HepG2 (cell line): Measurements from ENCODE around the gene THADA. TPM values are rescaled to one million over a fixed set of nuclear protein-coding genes. Genes with fewer than 3 reads are reported as not detected.

ENCODE experiments used
- BORCS8-MEF2B ChIP-seq: sonication (generic); formaldehyde crosslinking; IDR thresholded peaks from 2 replicates; pipeline ENCODE4 v1.8.0; 2022; ENCODE audit warnings: mild to moderate bottlenecking, missing genetic modification reagents
- CCAR2 ChIP-seq: fragments of 200-400 bp; formaldehyde crosslinking; optimal IDR thresholded peaks from 2 replicates; pipeline ENCODE3; 2018; ENCODE audit warnings: low read depth, mild to moderate bottlenecking, low read length, moderate library complexity
- CHD4 ChIP-seq: fragments of 200-600 bp; sonication (generic); IDR thresholded peaks from 2 replicates; pipeline ENCODE4 v1.7.0; 2017; ENCODE audit warnings: mild to moderate bottlenecking, low read length, borderline replicate concordance
- CSRNP1 ChIP-seq: sonication (generic); formaldehyde crosslinking; IDR thresholded peaks from 2 replicates; pipeline ENCODE4 v1.8.1; 2023; ENCODE audit warnings: mild to moderate bottlenecking, missing genetic modification reagents
- EED ChIP-seq: sonication (generic); formaldehyde crosslinking; IDR thresholded peaks from 2 replicates; pipeline ENCODE4 v1.5.0; 2020; ENCODE audit warnings: mild to moderate bottlenecking, missing genetic modification reagents
- ELF3 ChIP-seq: IDR thresholded peaks from 2 replicates; pipeline ENCODE4 v1.6.1; 2016; ENCODE audit warnings: missing genetic modification reagents, missing compliant biosample characterization
- GLI4 ChIP-seq: sonication (generic); formaldehyde crosslinking; IDR thresholded peaks from 2 replicates; pipeline ENCODE4 v1.5.1; 2020; ENCODE audit warnings: missing genetic modification reagents, mild to moderate bottlenecking, moderate library complexity, borderline replicate concordance
- GMEB1 ChIP-seq: sonication (generic); formaldehyde crosslinking; IDR thresholded peaks from 2 replicates; pipeline ENCODE4 v1.5.1; 2020; ENCODE audit warnings: missing genetic modification reagents, mild to moderate bottlenecking, borderline replicate concordance
- HINFP ChIP-seq: sonication (generic); formaldehyde crosslinking; IDR thresholded peaks from 2 replicates; pipeline ENCODE4 v1.4.0; 2020; ENCODE audit warnings: low read depth, mild to moderate bottlenecking, missing genetic modification reagents
- IKZF1 ChIP-seq: fragments of 450-650 bp; IDR thresholded peaks from 2 replicates; pipeline ENCODE4 v1.7.1; 2016
- IKZF5 ChIP-seq: IDR thresholded peaks from 2 replicates; pipeline ENCODE4 v1.6.1; 2018; ENCODE audit warnings: missing genetic modification reagents, mild to moderate bottlenecking, missing compliant biosample characterization
- ISL2 ChIP-seq: sonication (generic); formaldehyde crosslinking; IDR thresholded peaks from 2 replicates; pipeline ENCODE4 v1.5.0; 2020; ENCODE audit warnings: missing genetic modification reagents
- LRRFIP1 ChIP-seq: sonication (generic); formaldehyde crosslinking; conservative IDR thresholded peaks from 2 replicates; pipeline ENCODE4 v1.4.0; 2020; ENCODE audit warnings: missing genetic modification reagents
- MEIS2 ChIP-seq: sonication (generic); formaldehyde crosslinking; IDR thresholded peaks from 2 replicates; pipeline ENCODE4 v1.9.0; 2021; ENCODE audit warnings: mild to moderate bottlenecking, missing genetic modification reagents
- NFKB2 ChIP-seq: sonication (generic); formaldehyde crosslinking; IDR thresholded peaks from 2 replicates; pipeline ENCODE4 v1.4.0; 2020; ENCODE audit warnings: missing genetic modification reagents, borderline replicate concordance
- PHF20 ChIP-seq: sonication (generic); formaldehyde crosslinking; IDR thresholded peaks from 2 replicates; pipeline ENCODE4 v1.5.0; 2020; ENCODE audit warnings: mild to moderate bottlenecking, missing genetic modification reagents
- PHF5A ChIP-seq: IDR thresholded peaks from one replicate; pipeline ENCODE4 v1.6.1; 2018; ENCODE audit warnings: low read depth, missing genetic modification reagents; ENCODE audit not compliant: unreplicated experiment
- RFX5 ChIP-seq: IDR thresholded peaks from 2 replicates; pipeline ENCODE4 v1.6.1; 2011; ENCODE audit warnings: low read depth, low read length, improper control_type of control experiment
- SETDB1 ChIP-seq: sonication (generic); formaldehyde crosslinking; IDR thresholded peaks from 2 replicates; pipeline ENCODE4 v1.5.1; 2020; ENCODE audit warnings: missing genetic modification reagents, mild to moderate bottlenecking, borderline replicate concordance
- TMF1 ChIP-seq: sonication (generic); formaldehyde crosslinking; IDR thresholded peaks from 2 replicates; pipeline ENCODE4 v1.8.1; 2022; ENCODE audit warnings: low read depth, missing genetic modification reagents
- ZNF792 ChIP-seq: IDR thresholded peaks from 2 replicates; pipeline ENCODE4 v1.6.1; 2016
- ZNF816 ChIP-seq: sonication (generic); formaldehyde crosslinking; IDR thresholded peaks from 2 replicates; pipeline ENCODE4 v1.8.0; 2022; ENCODE audit warnings: missing genetic modification reagents, mild to moderate bottlenecking, borderline replicate concordance
- polyA plus RNA-seq, 8 experiments: library from polyadenylated mRNA; depleted of rRNA in 3 of 8; stranded (reverse) in 7 of 8; unstranded in 1 of 8; fragments of >200 nt; fragmentation: Illumina TruSeq in 4 of 8; extraction: Trizol in 4 of 8; gene quantifications; 2 replicates each; pipeline versions ENCODE4 v1.2.1 to v1.2.3, GENCODE V29; 2011 to 2016; ENCODE audit warnings: low read depth in 4 of 8, missing spikeins in 1 of 8, mixed read lengths in 1 of 8; ENCODE audit not compliant: insufficient read depth in 1 of 8
- total RNA-seq, 5 experiments: library from RNA; depleted of rRNA; stranded (reverse); fragments of >200 nt; fragmentation: Illumina TruSeq; extraction: Trizol; gene quantifications; 2 replicates each; pipeline ENCODE4 v1.2.3, GENCODE V29; 2016; ENCODE audit warnings: low read depth in 1 of 5

Gene THADA
- total and polyA plus RNA-seq, 2 of the 13 experiments (the other 11 are each of a cell fraction or from before 2014, with no cell fraction given) = 12.7 to 21.7 TPM

- TF ChIP-seq LRRFIP1 (CRISPR knock-in tag) (no peak), MEIS2 (no peak), GLI4 (CRISPR knock-in tag) (no peak), CSRNP1 (peak; percentile 3; the same call in 1 of the 2 replicates), CHD4 (no peak), EED (no peak), ELF3 (CRISPR knock-in tag) (0 out of 2 replicates have a peak, but pooled peaks have one; percentile 5), RFX5 (no peak), TMF1 (CRISPR knock-in tag) (no peak), PHF20 (CRISPR knock-in tag) (no peak; the same call in 1 of the 2 replicates), IKZF1 (no peak), IKZF5 (CRISPR knock-in tag) (no peak; the same call in 1 of the 2 replicates), PHF5A (CRISPR knock-in tag) (peak; percentile 58), ZNF816 (no peak), BORCS8-MEF2B (CRISPR knock-in tag) (0 out of 2 replicates have a peak, but pooled peaks have one; percentile 70), NFKB2 (CRISPR knock-in tag) (no peak), HINFP (no peak), ISL2 (no peak; the same call in 1 of the 2 replicates), SETDB1 (CRISPR knock-in tag) (no peak), ZNF792 (CRISPR knock-in tag) (no peak), CCAR2 (peak; percentile 13), GMEB1 (CRISPR knock-in tag) (no peak)
These were observed 368.0 kb downstream of the THADA start (continued) for GRCh38 chr2:43227830-43228281.
